Liver (tissue), 9 donors: ENCODE results near the gene TNFSF12. TPM values are rescaled to one million over a fixed set of nuclear protein-coding genes. Genes with fewer than 3 reads are reported as not detected.

Experiments
- DNase-seq: peaks from one replicate; pipeline ENCODE4 v3.0.0-alpha.2; 2017; ENCODE audit warnings: low spot score
- H3K27ac ChIP-seq, 2 donors: one replicate each; pipeline ENCODE4 v1.7.0; 2013; ENCODE audit warnings: inconsistent platforms in 2 of 2, low read length in 2 of 2, control low read depth in 1 of 2, low read depth in 1 of 2, mild to moderate bottlenecking in 1 of 2
- H3K27me3 ChIP-seq, 4 donors: one replicate each; pipeline versions ENCODE4 v1.6.1 to v1.7.0; 2013; ENCODE audit warnings: low read length in 3 of 4, inconsistent platforms in 1 of 4, mild to moderate bottlenecking in 1 of 4, moderate library complexity in 1 of 4; ENCODE audit not compliant: control insufficient read depth in 4 of 4, insufficient read depth in 4 of 4
- H3K36me3 ChIP-seq, 4 donors: one replicate each; pipeline versions ENCODE4 v1.6.1 to v1.7.0; 2013; ENCODE audit warnings: low read length in 3 of 4, mild to moderate bottlenecking in 3 of 4, low read depth in 1 of 4, moderate library complexity in 1 of 4; ENCODE audit not compliant: control insufficient read depth in 4 of 4, insufficient read depth in 3 of 4
- H3K4me1 ChIP-seq, 4 donors: one replicate each; pipeline versions ENCODE4 v1.6.1 to v1.7.0; 2013; ENCODE audit warnings: low read length in 3 of 4, mild to moderate bottlenecking in 3 of 4, moderate library complexity in 1 of 4; ENCODE audit not compliant: control insufficient read depth in 4 of 4, insufficient read depth in 4 of 4
- H3K4me3 ChIP-seq, 3 donors: one replicate each; pipeline versions ENCODE4 v1.6.1 to v1.7.0; 2013; ENCODE audit warnings: low read length in 3 of 3, control low read depth in 1 of 3, low read depth in 1 of 3, mild to moderate bottlenecking in 1 of 3
- H3K9ac ChIP-seq, 2 donors: one replicate each; pipeline ENCODE4 v1.7.0; 2013; ENCODE audit warnings: low read length in 2 of 2, mild to moderate bottlenecking in 2 of 2, moderate library complexity in 2 of 2, control low read depth in 1 of 2, low read depth in 1 of 2
- H3K9me3 ChIP-seq, 4 donors: one replicate each; pipeline versions ENCODE4 v1.6.1 to v1.7.0; 2013; ENCODE audit warnings: low read length in 3 of 4; ENCODE audit not compliant: control insufficient read depth in 4 of 4
- EGR1 ChIP-seq, 2 donors: IDR thresholded peaks; 2 replicates each; pipeline ENCODE4 v1.6.1; 2016 to 2018; ENCODE audit warnings: antibody characterized with exemption in 2 of 2, low read depth in 2 of 2
- GABPA ChIP-seq, 2 donors: IDR thresholded peaks in 1 of 2; conservative IDR thresholded peaks in 1 of 2; 2 replicates each; pipeline ENCODE4 v1.6.1; 2016; ENCODE audit warnings: antibody characterized with exemption in 2 of 2, mild to moderate bottlenecking in 1 of 2, moderate library complexity in 1 of 2
- HNF4A ChIP-seq, 2 donors: conservative IDR thresholded peaks; 2 replicates each; pipeline ENCODE4 v1.6.1; 2016; ENCODE audit warnings: antibody characterized with exemption in 2 of 2, mild to moderate bottlenecking in 2 of 2
- HNF4G ChIP-seq: IDR thresholded peaks from 2 replicates; pipeline ENCODE4 v1.6.1; 2016; ENCODE audit warnings: antibody characterized with exemption
- NR2F2 ChIP-seq: IDR thresholded peaks from 2 replicates; pipeline ENCODE4 v1.6.1; 2016; ENCODE audit warnings: antibody characterized with exemption
- RAD21 ChIP-seq, 2 donors: IDR thresholded peaks; 2 replicates each; pipeline ENCODE4 v1.6.1; 2016; ENCODE audit warnings: antibody characterized with exemption in 2 of 2, mild to moderate bottlenecking in 2 of 2
- RXRA ChIP-seq, 2 donors: IDR thresholded peaks; 2 replicates each; pipeline ENCODE4 v1.6.1; 2017 to 2018; ENCODE audit warnings: antibody characterized with exemption in 2 of 2, mild to moderate bottlenecking in 1 of 2
- SP1 ChIP-seq: IDR thresholded peaks from 2 replicates; pipeline ENCODE4 v1.6.1; 2018; ENCODE audit warnings: antibody characterized with exemption, mild to moderate bottlenecking
- TAF1 ChIP-seq: conservative IDR thresholded peaks from 2 replicates; pipeline ENCODE4 v1.6.1; 2016; ENCODE audit warnings: antibody characterized with exemption, mild to moderate bottlenecking
- YY1 ChIP-seq: IDR thresholded peaks from 2 replicates; pipeline ENCODE4 v1.6.1; 2016; ENCODE audit warnings: antibody characterized with exemption, mild to moderate bottlenecking
- WGBS: extraction: QIAGEN DNeasy Blood & Tissue Kit; methylation state at CpG from one replicate; pipeline ENCODE4 v1.1.7; 2013; 5-methylcytosine and 5-hydroxymethylcytosine counted together
- polyA plus RNA-seq, 2 donors: library from polyadenylated mRNA; stranded (reverse) in 1 of 2; unstranded in 1 of 2; fragments of 200-250 nt in 1 of 2; fragments of >200 nt in 1 of 2; fragmentation: Nextera tagmentation in 1 of 2; extraction: Ambion mirVana in 1 of 2; gene quantifications; one replicate each; pipeline versions ENCODE4 v1.2.1 to v1.2.3, GENCODE V29; 2013 to 2015
- total RNA-seq, 2 donors: library from RNA; depleted of rRNA; stranded (reverse); fragments of >200 nt; gene quantifications; one replicate each; pipeline ENCODE4 v1.2.3, GENCODE V29; 2014
- TF ChIP-seq, protein P1 (sequence below): IDR thresholded peaks from 2 replicates; pipeline ENCODE4 v1.6.1; 2016; ENCODE audit warnings: antibody characterized with exemption, mild to moderate bottlenecking
- donor health status: healthy.
- donor health status: healthy.
- donor health status: healthy.
- donor health status: healthy.
- donor health status: healthy.

TNFSF12 gene
- total and polyA plus RNA-seq, 4 donors, result 4.2 to 13.1 (median 5.4) TPM

DNA sequence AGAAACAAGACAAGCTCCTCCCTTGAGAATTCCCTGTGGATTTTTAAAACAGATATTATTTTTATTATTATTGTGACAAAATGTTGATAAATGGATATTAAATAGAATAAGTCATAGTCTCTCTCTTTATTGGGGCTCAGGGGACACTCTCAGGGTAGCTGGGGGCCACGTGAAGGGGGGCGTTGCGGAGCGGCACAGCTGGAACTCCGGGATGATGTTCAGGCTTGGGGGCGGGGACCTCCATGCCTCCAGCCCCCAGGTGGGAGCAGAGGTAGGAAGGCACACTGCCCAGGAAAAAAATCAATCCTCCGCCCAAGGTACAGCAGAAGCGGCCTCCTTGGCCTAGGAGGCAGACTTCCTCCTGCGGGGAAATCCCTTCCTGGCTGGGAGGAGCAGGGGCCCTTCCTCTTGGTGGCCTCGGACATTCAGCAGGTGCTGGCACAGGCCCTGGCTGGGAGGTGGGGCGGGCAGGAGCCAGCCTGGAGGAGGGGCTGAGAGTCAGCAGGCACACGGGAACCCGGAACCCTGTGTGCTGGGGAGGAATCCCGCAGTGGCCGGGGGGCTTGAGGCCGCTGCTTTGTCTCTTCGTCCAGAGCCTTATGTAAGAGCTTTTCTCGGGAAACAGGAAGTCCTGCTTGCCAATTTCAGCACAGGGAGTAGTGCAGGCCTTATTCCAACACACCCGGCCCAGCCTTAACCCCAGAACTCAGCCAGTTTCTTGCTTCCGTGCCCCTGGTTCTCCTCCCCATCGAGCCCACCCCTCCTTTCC is 9.1 kb downstream of the TNFSF12 start:
- Histone ChIP-seq H3K4me3 (peak overlapping the region in 2 of 3 donors; percentile 0 to 31), H3K27me3 (no peaks in the 10 kb centered on the region), H3K9me3 (no peaks in the 10 kb centered on the region), H3K27ac (peak overlapping the region; percentile 79 to 94), H3K9ac (peak overlapping the region in 1 of 2 donors; percentile 76), H3K36me3 (no peaks in the 10 kb centered on the region), H3K4me1 (peaks cover 10 to 49% (median 35%) of the 10 kb centered on the region in 4 donors)
- no peak for DNase-seq
- 14% methylated on average over 21 of the region's 21 CpGs for WGBS
- TF ChIP-seq GABPA (IDR thresholded peaks at IDR 0.05 in 1 of 2, conservative IDR thresholded peaks at IDR 0.05 in 1 of 2) (peak; percentile 18 to 55), EGR1 (IDR thresholded peaks at IDR 0.05; ENCODE audit: low read depth in 2 of 2) (no peak), RXRA (IDR thresholded peaks at IDR 0.05) (peak; percentile 22 to 63), RAD21 (IDR thresholded peaks at IDR 0.05) (peak; percentile 13 to 35), NR2F2 (peak; percentile 88), TAF1 (peak; percentile 38), YY1 (no peak), SP1 (peak; percentile 56), HNF4G (no peak), HNF4A (conservative IDR thresholded peaks at IDR 0.05) (no peak)

DNA sequence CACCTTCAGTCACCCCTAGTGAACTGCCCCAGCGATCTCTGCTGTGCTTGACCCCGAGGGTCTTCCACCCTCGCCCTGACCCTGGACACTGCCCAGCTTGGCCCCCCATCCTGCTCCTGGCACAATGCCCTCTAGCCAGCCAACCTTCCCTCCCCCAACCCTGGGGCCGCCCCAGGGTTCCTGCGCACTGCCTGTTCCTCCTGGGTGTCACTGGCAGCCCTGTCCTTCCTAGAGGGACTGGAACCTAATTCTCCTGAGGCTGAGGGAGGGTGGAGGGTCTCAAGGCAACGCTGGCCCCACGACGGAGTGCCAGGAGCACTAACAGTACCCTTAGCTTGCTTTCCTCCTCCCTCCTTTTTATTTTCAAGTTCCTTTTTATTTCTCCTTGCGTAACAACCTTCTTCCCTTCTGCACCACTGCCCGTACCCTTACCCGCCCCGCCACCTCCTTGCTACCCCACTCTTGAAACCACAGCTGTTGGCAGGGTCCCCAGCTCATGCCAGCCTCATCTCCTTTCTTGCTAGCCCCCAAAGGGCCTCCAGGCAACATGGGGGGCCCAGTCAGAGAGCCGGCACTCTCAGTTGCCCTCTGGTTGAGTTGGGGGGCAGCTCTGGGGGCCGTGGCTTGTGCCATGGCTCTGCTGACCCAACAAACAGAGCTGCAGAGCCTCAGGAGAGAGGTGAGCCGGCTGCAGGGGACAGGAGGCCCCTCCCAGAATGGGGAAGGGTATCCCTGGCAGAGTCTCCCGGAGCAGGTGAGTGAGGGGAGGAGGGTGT is 9.9 kb downstream of the TNFSF12 start, which contains the start of gene TNFSF13:
Gene TNFSF13, plus strand, starts transcription at position 207 of the 776 bp plus-strand sequence. Its CDS starts 290 bp downstream, at position 497.
- H3K27ac ChIP-seq, result peak within 1 kb of the TSS; percentile 79 to 94
- H3K27me3 ChIP-seq, result no peaks in the 10 kb centered on the region
- H3K9me3 ChIP-seq, result no peaks in the 10 kb centered on the region
- no peaks in the 10 kb centered on the region for H3K36me3 ChIP-seq
- no peak for DNase-seq
- TF ChIP-seq, protein P1, sequence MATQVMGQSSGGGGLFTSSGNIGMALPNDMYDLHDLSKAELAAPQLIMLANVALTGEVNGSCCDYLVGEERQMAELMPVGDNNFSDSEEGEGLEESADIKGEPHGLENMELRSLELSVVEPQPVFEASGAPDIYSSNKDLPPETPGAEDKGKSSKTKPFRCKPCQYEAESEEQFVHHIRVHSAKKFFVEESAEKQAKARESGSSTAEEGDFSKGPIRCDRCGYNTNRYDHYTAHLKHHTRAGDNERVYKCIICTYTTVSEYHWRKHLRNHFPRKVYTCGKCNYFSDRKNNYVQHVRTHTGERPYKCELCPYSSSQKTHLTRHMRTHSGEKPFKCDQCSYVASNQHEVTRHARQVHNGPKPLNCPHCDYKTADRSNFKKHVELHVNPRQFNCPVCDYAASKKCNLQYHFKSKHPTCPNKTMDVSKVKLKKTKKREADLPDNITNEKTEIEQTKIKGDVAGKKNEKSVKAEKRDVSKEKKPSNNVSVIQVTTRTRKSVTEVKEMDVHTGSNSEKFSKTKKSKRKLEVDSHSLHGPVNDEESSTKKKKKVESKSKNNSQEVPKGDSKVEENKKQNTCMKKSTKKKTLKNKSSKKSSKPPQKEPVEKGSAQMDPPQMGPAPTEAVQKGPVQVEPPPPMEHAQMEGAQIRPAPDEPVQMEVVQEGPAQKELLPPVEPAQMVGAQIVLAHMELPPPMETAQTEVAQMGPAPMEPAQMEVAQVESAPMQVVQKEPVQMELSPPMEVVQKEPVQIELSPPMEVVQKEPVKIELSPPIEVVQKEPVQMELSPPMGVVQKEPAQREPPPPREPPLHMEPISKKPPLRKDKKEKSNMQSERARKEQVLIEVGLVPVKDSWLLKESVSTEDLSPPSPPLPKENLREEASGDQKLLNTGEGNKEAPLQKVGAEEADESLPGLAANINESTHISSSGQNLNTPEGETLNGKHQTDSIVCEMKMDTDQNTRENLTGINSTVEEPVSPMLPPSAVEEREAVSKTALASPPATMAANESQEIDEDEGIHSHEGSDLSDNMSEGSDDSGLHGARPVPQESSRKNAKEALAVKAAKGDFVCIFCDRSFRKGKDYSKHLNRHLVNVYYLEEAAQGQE, result no peak
- TF ChIP-seq NR2F2, result peak; percentile 58
- 53% methylated on average over 16 of the region's 16 CpGs for WGBS
- H3K4me3 ChIP-seq, result peak within 1 kb of the TSS in 2 of 3 donors; percentile 0 to 31
- peak within 1 kb of the TSS in 1 of 2 donors; percentile 76 for H3K9ac ChIP-seq
- peaks cover 10 to 52% (median 38%) of the 10 kb centered on the region in 4 donors for H3K4me1 ChIP-seq
